Thoracic aorta (tissue), 2 donors: ENCODE results near the gene PXMP4. TPM values are rescaled to one million over a fixed set of nuclear protein-coding genes. Genes with fewer than 3 reads are reported as not detected.

Source experiments
- ATAC-seq: fragments of 150-250 bp; one replicate; pipeline ENCODE4 v1.8.0; 2017; ENCODE audit warnings: low read depth; ENCODE audit not compliant: insufficient number of reproducible peaks, low FRiP score
- DNase-seq: peaks from one replicate; pipeline ENCODE4 v3.0.0-alpha.2; 2020; ENCODE audit warnings: low spot score
- H3K27ac ChIP-seq, 2 donors: fragments of 200-600 bp; sonication (generic); 1 replicate in 1 of 2; 2 replicates in 1 of 2; pipeline ENCODE4 v1.5.1; 2016; ENCODE audit warnings: mild to moderate bottlenecking in 2 of 2, moderate library complexity in 2 of 2
- H3K27me3 ChIP-seq: fragments of 200-600 bp; sonication (generic); replicated peaks from 2 replicates; pipeline ENCODE4 v1.6.0; 2016; ENCODE audit warnings: mild to moderate bottlenecking; ENCODE audit not compliant: insufficient read depth
- H3K36me3 ChIP-seq: fragments of 200-600 bp; sonication (generic); one replicate; pipeline ENCODE4 v1.5.1; 2016
- H3K4me1 ChIP-seq, 2 donors: fragments of 200-600 bp; sonication (generic); 1 replicate in 1 of 2; 2 replicates in 1 of 2; pipeline versions ENCODE4 v1.5.1 to v1.6.0; 2016; ENCODE audit warnings: low read depth in 2 of 2, mild to moderate bottlenecking in 1 of 2; ENCODE audit not compliant: control insufficient read depth in 1 of 2
- H3K4me3 ChIP-seq: fragments of 200-600 bp; sonication (generic); 2 replicates; pipeline ENCODE4 v1.5.1; 2016; ENCODE audit warnings: mild to moderate bottlenecking
- H3K9me3 ChIP-seq: fragments of 200-600 bp; sonication (generic); 2 replicates; pipeline ENCODE4 v1.5.1; 2016
- CTCF ChIP-seq: fragments of 200-600 bp; sonication (generic); IDR thresholded peaks from one replicate; pipeline ENCODE4 v1.5.1; 2019; ENCODE audit warnings: antibody characterized with exemption
- total RNA-seq, 2 donors: library from RNA; depleted of rRNA; stranded (reverse); fragments of >200 nt; gene quantifications; one replicate each; pipeline versions ENCODE4 v1.1.0 to v1.2.3, GENCODE V29; 2016

The PXMP4 gene
- total RNA-seq, 2 donors from 2014 or later, result 3.3 to 4.1 TPM

- ATAC-seq (no peak), DNase-seq (no peak)
- peak overlapping the region; percentile 95 to 96 for H3K27ac ChIP-seq
- no peaks in the 10 kb centered on the region for H3K27me3 ChIP-seq
- H3K36me3 ChIP-seq, result no peaks in the 10 kb centered on the region
- no peak overlapping the region for H3K4me3 ChIP-seq
- H3K4me1 ChIP-seq, result peaks cover 42 to 64% of the 10 kb centered on the region in 2 donors
- H3K9me3 ChIP-seq, result no peaks in the 10 kb centered on the region
- TF ChIP-seq CTCF, result no peak
Observed at GRCh38 chr20:33676652-33677645, 43.2 kb downstream of the PXMP4 start.

DNA sequence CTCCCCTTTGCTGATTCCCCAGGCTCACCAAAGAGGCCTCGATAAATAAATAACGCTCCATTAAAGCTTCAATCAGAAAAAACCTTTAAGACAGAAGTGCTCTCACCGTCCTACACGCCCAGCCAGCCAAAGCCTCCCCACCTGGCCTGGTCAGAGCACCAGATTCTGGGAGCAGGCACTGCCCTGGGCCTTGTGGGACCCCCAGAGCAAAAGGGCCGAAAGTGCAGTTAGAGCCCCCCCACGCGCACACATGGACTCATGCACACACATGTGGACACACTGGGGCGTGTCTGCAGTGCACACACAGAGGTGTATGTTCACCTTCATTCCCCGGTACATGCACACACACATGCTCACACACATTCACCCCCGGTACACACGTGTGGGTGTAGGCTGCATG, 44.0 kb downstream of the PXMP4 start:
- no peak for TF ChIP-seq CTCF
- Histone ChIP-seq H3K27me3 (no peaks in the 10 kb centered on the region), H3K4me3 (no peak overlapping the region), H3K36me3 (no peaks in the 10 kb centered on the region), H3K27ac (peak overlapping the region; percentile 95 to 96), H3K4me1 (peaks cover 37 to 67% of the 10 kb centered on the region in 2 donors), H3K9me3 (no peaks in the 10 kb centered on the region)
- DNase-seq (no peak), ATAC-seq (no peak)

DNA sequence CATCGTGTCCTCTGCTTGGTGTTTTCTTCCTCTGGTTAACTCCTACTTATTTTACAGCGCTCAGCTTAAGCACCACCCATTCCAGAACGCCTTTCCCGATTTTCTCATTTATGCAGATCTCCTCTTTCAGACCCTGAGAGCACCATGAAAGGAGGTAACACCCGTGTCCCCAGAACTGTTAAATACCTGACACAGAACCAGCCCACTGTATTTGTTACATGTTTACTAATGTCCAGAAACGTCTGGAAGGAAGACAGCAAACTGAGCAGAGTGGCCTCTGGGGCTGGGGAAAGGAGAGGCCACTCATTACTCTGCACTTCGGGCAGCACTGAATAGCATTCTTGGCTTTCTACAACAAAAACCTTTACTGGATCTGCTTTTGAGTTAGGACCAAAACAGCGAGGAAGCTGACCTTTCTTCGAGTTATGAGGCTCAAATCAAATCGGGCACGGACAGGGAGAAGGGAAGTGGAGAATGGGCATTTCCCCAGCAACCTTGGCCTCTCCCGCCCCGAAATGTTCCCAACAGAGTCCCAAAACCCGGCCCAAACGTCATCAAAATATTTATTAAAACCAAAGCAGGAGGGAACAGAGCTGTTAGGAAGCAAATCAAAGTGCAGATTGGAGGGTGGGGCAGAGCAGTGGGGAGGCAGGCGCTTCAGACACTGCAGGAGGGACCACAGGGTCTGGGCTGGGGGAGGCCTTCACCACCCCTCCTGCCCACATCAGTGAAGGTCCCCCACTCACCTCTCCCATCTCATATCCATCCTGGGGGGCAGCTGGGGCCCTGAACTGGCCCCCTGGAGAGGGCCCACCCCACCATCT, 44.8 kb downstream of the PXMP4 start:
- DNase-seq (no peak), ATAC-seq (peak; percentile 42)
- Histone ChIP-seq H3K4me1 (peaks cover 31 to 67% of the 10 kb centered on the region in 2 donors), H3K4me3 (peak overlapping the region; percentile 77), H3K27ac (peak overlapping the region; percentile 95 to 96), H3K27me3 (no peaks in the 10 kb centered on the region), H3K36me3 (no peaks in the 10 kb centered on the region), H3K9me3 (no peaks in the 10 kb centered on the region)
- no peak for TF ChIP-seq CTCF

DNA sequence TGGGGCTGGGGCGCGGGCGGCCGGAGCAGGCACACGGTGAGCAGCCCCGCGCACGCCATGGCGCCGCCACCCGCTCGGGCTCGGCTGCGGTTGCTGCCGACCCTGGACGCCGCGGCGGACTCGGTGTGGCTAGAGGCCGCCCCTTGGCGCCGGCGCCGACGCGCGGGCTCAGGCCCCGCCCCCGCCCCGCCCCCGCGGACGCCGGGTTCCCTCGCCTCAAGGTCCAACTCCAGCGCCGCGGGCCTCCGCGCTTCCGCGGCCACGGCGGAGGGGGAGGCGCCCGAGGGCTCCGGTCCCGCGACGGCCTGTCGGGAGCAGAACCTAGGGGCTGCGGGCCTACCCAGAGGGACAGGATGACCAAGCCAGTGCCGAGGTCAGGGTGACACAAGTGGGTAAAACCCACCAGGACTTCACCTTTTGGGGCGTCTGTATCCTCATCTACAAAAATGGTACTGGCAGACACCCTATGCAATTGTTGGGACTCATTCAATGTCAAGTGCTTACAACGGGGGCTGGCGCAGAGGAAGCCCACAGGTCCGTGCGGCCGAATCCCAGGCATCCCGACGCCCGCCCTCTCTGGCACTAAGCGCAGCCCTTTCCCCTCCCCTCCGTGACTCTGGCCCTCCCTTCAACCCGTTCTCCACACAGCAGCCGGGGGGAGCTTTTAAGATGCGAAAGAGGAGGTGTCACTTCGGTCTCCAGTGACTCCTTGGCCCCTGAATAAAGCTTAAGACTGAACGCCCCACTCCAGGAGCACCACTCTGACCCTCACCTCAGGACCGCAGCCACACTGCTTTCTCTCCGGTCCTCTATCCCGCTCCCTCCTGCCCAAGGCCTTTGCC, 45.6 kb downstream of the PXMP4 start, which contains the start of gene NECAB3:
Gene NECAB3 (minus strand): TSS at position 135 of the 842 bp plus-strand sequence. CDS start 76 bp downstream, at position 59.
- H3K4me1 ChIP-seq, result peaks cover 28 to 67% of the 10 kb centered on the region in 2 donors
- H3K36me3 ChIP-seq, result no peaks in the 10 kb centered on the region
- H3K9me3 ChIP-seq, result no peaks in the 10 kb centered on the region
- peak within 1 kb of the TSS; percentile 77 for H3K4me3 ChIP-seq
- no peaks in the 10 kb centered on the region for H3K27me3 ChIP-seq
- TF ChIP-seq CTCF, result no peak
- H3K27ac ChIP-seq, result peak within 1 kb of the TSS; percentile 95 to 96
- ATAC-seq (peak; percentile 56), DNase-seq (peak; percentile 48)
